Lower leg skin (tissue), 4 donors: ENCODE results near the gene ATP2B2. TPM values are rescaled to one million over a fixed set of nuclear protein-coding genes. Genes with fewer than 3 reads are reported as not detected.

ENCODE experiments used
- DNase-seq, 2 donors: peaks; one replicate each; pipeline ENCODE4 v3.0.0-alpha.2; 2019; ENCODE audit warnings: low spot score in 2 of 2
- H3K4me3 ChIP-seq: fragments of 200-600 bp; sonication (generic); 2 replicates; pipeline ENCODE4 v1.5.1; 2017; ENCODE audit warnings: mild to moderate bottlenecking, low read depth; ENCODE audit not compliant: poor library complexity, severe bottlenecking
- CTCF ChIP-seq, 3 donors: fragments of 450-650 bp; IDR thresholded peaks; one replicate each; pipeline ENCODE4 v1.5.1; 2016; ENCODE audit warnings: antibody characterized with exemption in 3 of 3, mild to moderate bottlenecking in 3 of 3, moderate library complexity in 2 of 3
- POLR2A ChIP-seq, 2 donors: fragments of 450-650 bp; IDR thresholded peaks; one replicate each; pipeline ENCODE4 v1.6.1; 2016 to 2017; ENCODE audit warnings: antibody characterized with exemption in 2 of 2, mild to moderate bottlenecking in 1 of 2, moderate library complexity in 1 of 2
- WGBS, 2 donors: methylation state at CpG; one replicate each; pipeline ENCODE4 v1.1.5; 2018; 5-methylcytosine and 5-hydroxymethylcytosine counted together
- intact Hi-C: fragments of 100-400 bp; cut with DNase I; formaldehyde crosslinking; loops from one replicate; pipeline ENCODE4 v1.15.0; 2023; ENCODE audit warnings: low total_unique reads
- total RNA-seq, 4 donors: library from RNA; depleted of rRNA; stranded (reverse); fragments of >200 nt; gene quantifications; one replicate each; pipeline ENCODE4 v1.1.0, GENCODE V29; 2016

Gene ATP2B2
- total RNA-seq, 4 donors from 2014 or later: 0.12 to 0.45 (median 0.19) TPM; not detected in 1

- no peak for DNase-seq
- 90 to 94% methylated on average over 5 of the region's 5 CpGs for WGBS, 2 donors
- H3K4me3 ChIP-seq: no peak overlapping the region
- intact Hi-C loops: no loop called here
- TF ChIP-seq POLR2A (IDR thresholded peaks at IDR 0.05) (no peak), CTCF (IDR thresholded peaks at IDR 0.05) (no peak)
Observed at GRCh38 chr3:10367506-10367905, 137.9 kb downstream of the ATP2B2 start.

- WGBS, 2 donors: 25 to 50% methylated on average over 7 of the region's 7 CpGs
- no peak overlapping the region for H3K4me3 ChIP-seq
- TF ChIP-seq POLR2A (IDR thresholded peaks at IDR 0.05): no peak
- no peak for TF ChIP-seq CTCF (IDR thresholded peaks at IDR 0.05)
- DNase-seq: no peak
- intact Hi-C loops: no loop called here
Observed at GRCh38 chr3:10366651-10367101, 138.7 kb downstream of the ATP2B2 start.

GRCh38 chr3:10365791-10366190, 139.6 kb downstream of the ATP2B2 start:
- H3K4me3 ChIP-seq: no peak overlapping the region
- TF ChIP-seq CTCF (IDR thresholded peaks at IDR 0.05) (no peak), POLR2A (IDR thresholded peaks at IDR 0.05) (no peak)
- no peak for DNase-seq
- intact Hi-C loops: no loop called here
- 57 to 71% methylated on average over 6 of the region's 6 CpGs for WGBS, 2 donors

GRCh38 chr3:10365316-10365715, 140.1 kb downstream of the ATP2B2 start:
- WGBS, 2 donors: 73 to 80% methylated on average over 6 of the region's 6 CpGs
- TF ChIP-seq CTCF (IDR thresholded peaks at IDR 0.05): no peak
- TF ChIP-seq POLR2A (IDR thresholded peaks at IDR 0.05): no peak
- no peak for DNase-seq
- H3K4me3 ChIP-seq: no peak overlapping the region
- intact Hi-C loops: no loop called here

GRCh38 chr3:10364806-10365205, 140.6 kb downstream of the ATP2B2 start:
- no peak for DNase-seq
- no peak overlapping the region for H3K4me3 ChIP-seq
- intact Hi-C loops: no loop called here
- no peak for TF ChIP-seq POLR2A (IDR thresholded peaks at IDR 0.05)
- TF ChIP-seq CTCF (IDR thresholded peaks at IDR 0.05): no peak
- 81 to 87% methylated on average over 7 of the region's 7 CpGs for WGBS, 2 donors

GRCh38 chr3:10363935-10364334, 141.5 kb downstream of the ATP2B2 start:
- no peak for TF ChIP-seq CTCF (IDR thresholded peaks at IDR 0.05)
- no peak for TF ChIP-seq POLR2A (IDR thresholded peaks at IDR 0.05)
- no peak for DNase-seq
- intact Hi-C loops: no loop called here
- H3K4me3 ChIP-seq: no peak overlapping the region
- 52 to 77% methylated on average over 1 of the region's 1 CpG for WGBS, 2 donors
